ENCODE results near the gene USP16.

- TF ChIP-seq CTCF (IDR thresholded peaks at IDR 0.05; ENCODE audit: borderline replicate concordance, extremely low read depth, low read length, poor library complexity, severe bottlenecking) = no peak
- TF ChIP-seq EZH2 (IDR thresholded peaks at IDR 0.05; ENCODE audit: borderline replicate concordance, low read depth, low read length, severe bottlenecking) = no peak
Measured at GRCh38 chr21:28992526-28993292, 31.8 kb upstream of the USP16 start, which contains the start of gene LTN1.

All from DND-41 (cell line).